Transverse colon (tissue), 4 donors: ENCODE data around the gene MSH3.
"Not testable (repeated sequence)": the region's sequence is repeated elsewhere in the genome, so short reads cannot be mapped to it uniquely, and the experiment has no call there.

Source experiments
- POLR2A ChIP-seq: fragments of 450-650 bp; IDR thresholded peaks from one replicate; pipeline ENCODE4 v1.6.1; 2016; ENCODE audit warnings: antibody characterized with exemption, mild to moderate bottlenecking, moderate library complexity
- POLR2AphosphoS5 ChIP-seq, 3 donors: sonication (generic); formaldehyde crosslinking; IDR thresholded peaks; one replicate each; pipeline ENCODE4 v1.6.1; 2016; ENCODE audit warnings: antibody characterized with exemption in 3 of 3
- TF ChIP-seq, protein P1 (sequence below), 5 experiments: fragments of 200-600 bp in 3 of 5; fragments of 450-650 bp in 2 of 5; sonication (generic) in 3 of 5; IDR thresholded peaks; 1 replicate in 2 of 5; 2 replicates in 3 of 5; pipeline ENCODE4 v1.5.1; 2016 to 2017; ENCODE audit warnings: antibody characterized with exemption in 5 of 5, inconsistent platforms in 3 of 5, mild to moderate bottlenecking in 2 of 5, moderate library complexity in 1 of 5

DNA sequence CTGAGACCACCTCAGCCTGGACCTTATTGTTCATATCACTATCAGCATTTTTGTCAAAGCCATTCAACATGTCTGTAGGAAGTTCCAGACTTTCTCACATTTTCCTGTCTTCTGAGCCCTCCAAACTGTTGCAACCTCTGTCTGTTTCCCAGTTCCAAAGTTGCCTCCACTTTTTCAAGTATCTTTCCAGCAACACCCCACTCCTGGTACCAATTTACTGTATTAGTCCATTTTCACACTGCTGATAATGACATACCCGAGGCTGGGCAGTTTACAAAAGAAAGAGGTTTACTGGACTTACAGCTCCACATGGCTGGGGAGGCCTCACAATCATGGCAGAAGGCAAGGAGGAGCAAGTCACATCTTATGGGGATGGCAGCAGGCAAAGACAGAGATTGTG is 195.7 kb downstream of the MSH3 start:
- TF ChIP-seq, protein P1, sequence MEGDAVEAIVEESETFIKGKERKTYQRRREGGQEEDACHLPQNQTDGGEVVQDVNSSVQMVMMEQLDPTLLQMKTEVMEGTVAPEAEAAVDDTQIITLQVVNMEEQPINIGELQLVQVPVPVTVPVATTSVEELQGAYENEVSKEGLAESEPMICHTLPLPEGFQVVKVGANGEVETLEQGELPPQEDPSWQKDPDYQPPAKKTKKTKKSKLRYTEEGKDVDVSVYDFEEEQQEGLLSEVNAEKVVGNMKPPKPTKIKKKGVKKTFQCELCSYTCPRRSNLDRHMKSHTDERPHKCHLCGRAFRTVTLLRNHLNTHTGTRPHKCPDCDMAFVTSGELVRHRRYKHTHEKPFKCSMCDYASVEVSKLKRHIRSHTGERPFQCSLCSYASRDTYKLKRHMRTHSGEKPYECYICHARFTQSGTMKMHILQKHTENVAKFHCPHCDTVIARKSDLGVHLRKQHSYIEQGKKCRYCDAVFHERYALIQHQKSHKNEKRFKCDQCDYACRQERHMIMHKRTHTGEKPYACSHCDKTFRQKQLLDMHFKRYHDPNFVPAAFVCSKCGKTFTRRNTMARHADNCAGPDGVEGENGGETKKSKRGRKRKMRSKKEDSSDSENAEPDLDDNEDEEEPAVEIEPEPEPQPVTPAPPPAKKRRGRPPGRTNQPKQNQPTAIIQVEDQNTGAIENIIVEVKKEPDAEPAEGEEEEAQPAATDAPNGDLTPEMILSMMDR (IDR thresholded peaks at IDR 0.05), result not testable (repeated sequence)
- TF ChIP-seq POLR2AphosphoS5 (IDR thresholded peaks at IDR 0.05); POLR2A: not testable (repeated sequence)
